GM13976 (cell line): ENCODE results near the gene LRRC4C.

Source experiments
- DNase-seq: peaks from one replicate; pipeline ENCODE4 v3.0.0; 2012; ENCODE audit warnings: low spot score
- CTCF ChIP-seq: IDR thresholded peaks from 2 replicates; pipeline ENCODE4 v1.5.1; 2012; ENCODE audit warnings: borderline replicate concordance, mild to moderate bottlenecking; ENCODE audit not compliant: insufficient read depth; ENCODE audit errors: extremely low read depth, missing control alignments, control extremely low read depth
- in situ Hi-C: fragments of 300-500 bp; cut with MboI; formaldehyde crosslinking; loops from one replicate; pipeline ENCODE4 v1.12.0; 2022; ENCODE audit warnings: low sequenced_read_pairs, mixed read lengths, inconsistent platforms; ENCODE audit not compliant: unreplicated experiment

The LRRC4C gene

GRCh38 chr11:40842750-40843339 is 616.6 kb downstream of the LRRC4C start:
- in situ Hi-C loops = no loop called here
- no peak for TF ChIP-seq CTCF
- no peak for DNase-seq

DNA sequence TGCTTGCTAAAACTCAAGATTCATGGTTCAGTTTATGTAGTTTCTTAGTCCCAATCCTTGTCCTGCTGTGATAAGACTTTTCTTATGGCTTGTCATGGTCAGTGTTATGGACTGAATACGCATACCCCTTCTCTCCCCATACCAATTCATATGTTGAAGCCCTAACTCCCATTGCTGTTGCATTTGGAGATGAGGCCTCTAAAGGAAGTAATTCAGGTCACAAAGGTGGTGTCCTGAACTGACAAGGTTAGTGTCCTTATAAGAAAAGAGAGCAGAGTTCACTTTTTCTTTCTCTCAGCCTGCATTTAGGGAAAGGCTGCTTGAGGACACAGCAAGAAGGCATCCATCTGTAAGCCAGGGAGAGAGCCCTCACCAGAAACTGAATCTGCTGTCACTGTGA is 618.2 kb downstream of the LRRC4C start:
- in situ Hi-C loops = no loop called here
- no peak for TF ChIP-seq CTCF
- DNase-seq = no peak

- no peak for TF ChIP-seq CTCF
- in situ Hi-C loops = no loop called here
- DNase-seq = no peak
These were observed 621.2 kb downstream of the LRRC4C start for GRCh38 chr11:40838181-40838683.

GRCh38 chr11:40827116-40827515 is 632.3 kb downstream of the LRRC4C start:
- DNase-seq = no peak
- in situ Hi-C loops = no loop called here
- TF ChIP-seq CTCF = no peak

GRCh38 chr11:40826601-40827000 is 632.9 kb downstream of the LRRC4C start:
- in situ Hi-C loops = no loop called here
- no peak for DNase-seq
- TF ChIP-seq CTCF = no peak

GRCh38 chr11:40825201-40825834 is 634.1 kb downstream of the LRRC4C start:
- DNase-seq = no peak
- in situ Hi-C loops = no loop called here
- no peak for TF ChIP-seq CTCF
